Amniotic epithelial cell (primary cell): Measurements from ENCODE around the gene DENND1B.
"Not testable (repeated sequence)": the region's sequence is repeated elsewhere in the genome, so short reads cannot be mapped to it uniquely, and the experiment has no call there.

ENCODE experiments used
- DNase-seq: peaks from one replicate; pipeline ENCODE4 v3.0.0-alpha.2; 2010; ENCODE audit warnings: low read depth

The DENND1B gene

GRCh38 chr1:197786280-197786679 lies 11.0 kb upstream of the DENND1B start:
- no peak for DNase-seq

GRCh38 chr1:197783510-197783948 lies 8.2 kb upstream of the DENND1B start:
- no peak for DNase-seq

GRCh38 chr1:197782722-197783360 lies 7.6 kb upstream of the DENND1B start:
- DNase-seq, result no peak

GRCh38 chr1:197781968-197782721 lies 6.9 kb upstream of the DENND1B start:
- DNase-seq, result peak; percentile 17

- DNase-seq, result no peak
Measured at GRCh38 chr1:197779921-197780320, 4.6 kb upstream of the DENND1B start.

- DNase-seq, result no peak
Measured at GRCh38 chr1:197778366-197778945, 3.2 kb upstream of the DENND1B start.

- peak; percentile 67 for DNase-seq
Measured at GRCh38 chr1:197776351-197777105, 1.2 kb upstream of the DENND1B start.

GRCh38 chr1:197774466-197775281 lies 606 bp downstream of the DENND1B start:
- DNase-seq, result peak; percentile 14

GRCh38 chr1:197773856-197774255 lies 1.4 kb downstream of the DENND1B start:
- no peak for DNase-seq

GRCh38 chr1:197771904-197772556 lies 3.2 kb downstream of the DENND1B start:
- DNase-seq, result no peak

- no peak for DNase-seq
Measured at GRCh38 chr1:197771386-197771785, 3.9 kb downstream of the DENND1B start.

GRCh38 chr1:197770243-197770642 lies 5.0 kb downstream of the DENND1B start:
- no peak for DNase-seq

- DNase-seq, result no peak
Measured at GRCh38 chr1:197769287-197769686, 6.0 kb downstream of the DENND1B start.

GRCh38 chr1:197768014-197768805 lies 7.1 kb downstream of the DENND1B start:
- no peak for DNase-seq

- no peak for DNase-seq
Measured at GRCh38 chr1:197763769-197764168, 11.5 kb downstream of the DENND1B start.

GRCh38 chr1:197763307-197763706 lies 12.0 kb downstream of the DENND1B start:
- DNase-seq, result peak; percentile 21

- DNase-seq, result no peak
Measured at GRCh38 chr1:197761654-197762053, 13.6 kb downstream of the DENND1B start.

- not testable (repeated sequence) for DNase-seq
Measured at GRCh38 chr1:197755553-197755952, 19.7 kb downstream of the DENND1B start.

GRCh38 chr1:197752652-197753164 lies 22.6 kb downstream of the DENND1B start:
- DNase-seq, result not testable (repeated sequence)

- no peak for DNase-seq
Measured at GRCh38 chr1:197750366-197750765, 24.9 kb downstream of the DENND1B start.
